ENCODE measurements around the gene KRTAP10-7. TPM values are rescaled to one million over a fixed set of nuclear protein-coding genes. Genes with fewer than 3 reads are reported as not detected.
"Not testable (repeated sequence)": the region's sequence is repeated elsewhere in the genome, so short reads cannot be mapped to it uniquely, and the experiment has no call there.

KRTAP10-7 gene
- polyA plus RNA-seq, 1 experiment = not detected

GRCh38 chr21:44628707-44629391 lies 28.5 kb downstream of the KRTAP10-7 start:
- no peak for TF ChIP-seq CTCF (IDR thresholded peaks at IDR 0.05; ENCODE audit: insufficient read depth, low read depth, low read length)
- CTCF ChIA-PET = no interaction called here

DNA sequence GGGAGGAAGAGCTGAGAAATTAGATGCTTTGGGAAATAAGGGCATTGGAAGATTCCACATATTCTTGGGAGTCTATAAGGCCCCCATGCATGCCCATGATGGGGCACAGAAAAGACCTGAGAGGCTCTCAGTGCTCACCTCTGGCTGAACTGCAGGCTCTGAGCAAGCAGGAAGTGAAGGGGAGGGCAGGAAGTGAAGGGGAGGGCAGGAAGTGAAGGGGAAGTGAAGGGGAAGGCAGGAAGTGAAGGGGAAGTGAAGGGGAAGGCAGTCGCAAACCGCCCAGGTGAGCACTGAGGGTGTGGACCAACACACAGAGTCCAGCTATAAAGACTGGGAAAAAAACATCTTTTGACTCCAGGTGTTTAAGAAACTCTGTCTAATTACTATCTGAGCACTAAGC lies 30.0 kb downstream of the KRTAP10-7 start:
- no peak for DNase-seq (ENCODE audit: low read depth)
- CTCF ChIA-PET = no interaction called here
- TF ChIP-seq CTCF (IDR thresholded peaks at IDR 0.05; ENCODE audit: insufficient read depth, low read depth, low read length) = no peak
- POLR2A ChIA-PET = no interaction called here
- Histone ChIP-seq H3K36me3 (ENCODE audit: control insufficient read depth, insufficient read depth, low read length) (no peaks in the 10 kb centered on the region), H3K27me3 (ENCODE audit: control insufficient read depth, insufficient read depth, low read length) (no peaks in the 10 kb centered on the region), H3K4me3 (ENCODE audit: low read depth, low read length) (no peak overlapping the region)

More at GRCh38 chr21:44628707-44629391, 28.5 kb downstream of the KRTAP10-7 start:
- Histone ChIP-seq H3K27me3 (ENCODE audit: control insufficient read depth, insufficient read depth, low read length) (no peaks in the 10 kb centered on the region), H3K36me3 (ENCODE audit: control insufficient read depth, insufficient read depth, low read length) (no peaks in the 10 kb centered on the region), H3K4me3 (ENCODE audit: low read depth, low read length) (no peak overlapping the region)
- no peak for DNase-seq (ENCODE audit: low read depth)
- POLR2A ChIA-PET = no interaction called here

DNA sequence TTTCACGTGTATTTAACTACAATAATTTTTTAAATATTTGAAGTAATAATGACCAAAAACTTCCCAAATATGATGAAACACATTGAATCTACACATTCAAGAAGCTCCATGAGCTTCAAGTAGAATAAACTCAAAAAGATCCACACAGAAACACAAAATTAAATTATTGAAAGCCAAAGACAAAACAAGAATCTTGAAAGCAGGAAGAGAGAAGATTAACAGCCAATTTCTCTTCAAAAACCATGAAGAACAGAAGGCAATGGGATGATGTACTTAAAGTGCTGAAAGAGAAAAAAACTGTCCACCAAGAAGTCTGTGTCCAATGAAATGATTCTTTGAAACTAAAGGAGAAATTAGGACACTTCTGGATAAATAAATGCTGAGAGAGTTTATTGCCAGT lies 31.7 kb downstream of the KRTAP10-7 start:
- Histone ChIP-seq H3K4me3 (ENCODE audit: low read depth, low read length) (no peak overlapping the region), H3K36me3 (ENCODE audit: control insufficient read depth, insufficient read depth, low read length) (no peaks in the 10 kb centered on the region), H3K27me3 (ENCODE audit: control insufficient read depth, insufficient read depth, low read length) (no peaks in the 10 kb centered on the region)
- ChIA-PET CTCF (no interaction called here), POLR2A (no interaction called here)
- DNase-seq (ENCODE audit: low read depth) = no peak
- no peak for TF ChIP-seq CTCF (IDR thresholded peaks at IDR 0.05; ENCODE audit: insufficient read depth, low read depth, low read length)

GRCh38 chr21:44636209-44637017 lies 36.0 kb downstream of the KRTAP10-7 start:
- H3K36me3 ChIP-seq (ENCODE audit: control insufficient read depth, insufficient read depth, low read length) = no peaks in the 10 kb centered on the region
- H3K27me3 ChIP-seq (ENCODE audit: control insufficient read depth, insufficient read depth, low read length) = no peaks in the 10 kb centered on the region
- CTCF ChIA-PET = no interaction called here
- no peak overlapping the region for H3K4me3 ChIP-seq (ENCODE audit: low read depth, low read length)
- POLR2A ChIA-PET = no interaction called here
- no peak for DNase-seq (ENCODE audit: low read depth)
- no peak for TF ChIP-seq CTCF (IDR thresholded peaks at IDR 0.05; ENCODE audit: insufficient read depth, low read depth, low read length)

DNA sequence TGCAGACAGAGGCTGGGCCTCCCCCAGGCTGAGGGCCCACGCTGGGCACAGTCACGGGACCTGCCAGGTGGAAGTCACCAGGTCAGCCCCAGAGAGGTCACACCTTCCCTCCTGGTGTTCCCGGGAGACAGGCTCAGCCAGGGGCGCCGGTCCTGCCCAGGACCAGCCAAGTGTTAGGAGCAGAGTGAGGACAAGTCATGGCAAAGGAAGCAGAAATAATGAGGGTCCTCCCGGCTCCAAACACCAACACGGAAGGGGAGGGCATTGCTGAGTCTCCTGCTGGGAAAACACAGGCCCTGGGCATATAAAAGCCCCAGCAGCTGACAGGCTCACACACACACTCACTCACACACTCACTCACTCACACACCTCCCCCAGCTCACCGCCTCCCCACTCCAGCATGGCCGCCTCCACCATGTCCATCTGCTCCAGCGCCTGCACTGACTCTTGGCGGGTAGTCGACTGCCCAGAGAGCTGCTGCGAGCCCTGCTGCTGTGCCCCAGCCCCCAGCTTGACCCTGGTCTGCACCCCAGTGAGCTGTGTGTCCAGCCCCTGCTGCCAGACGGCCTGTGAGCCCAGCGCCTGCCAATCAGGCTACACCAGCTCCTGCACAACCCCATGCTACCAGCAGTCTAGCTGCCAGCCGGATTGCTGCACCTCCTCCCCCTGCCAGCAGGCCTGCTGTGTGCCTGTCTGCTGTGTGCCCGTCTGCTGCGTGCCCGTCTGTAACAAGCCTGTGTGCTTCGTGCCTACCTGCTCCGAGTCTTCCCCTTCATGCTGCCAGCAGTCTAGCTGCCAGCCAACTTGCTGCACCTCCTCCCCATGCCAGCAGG lies 36.8 kb downstream of the KRTAP10-7 start, which contains the start of gene KRTAP10-10:
KRTAP10-10 (plus strand) TSS at position 339 of the 833 bp plus-strand sequence; CDS start at position 401, 62 bp downstream.
- POLR2A ChIA-PET = no interaction called here
- Histone ChIP-seq H3K36me3 (ENCODE audit: control insufficient read depth, insufficient read depth, low read length) (no peaks in the 10 kb centered on the region), H3K27me3 (ENCODE audit: control insufficient read depth, insufficient read depth, low read length) (no peaks in the 10 kb centered on the region), H3K4me3 (ENCODE audit: low read depth, low read length) (no peak within 1 kb of the TSS)
- CTCF ChIA-PET = no interaction called here
- DNase-seq (ENCODE audit: low read depth) = no peak
- no peak for TF ChIP-seq CTCF (IDR thresholded peaks at IDR 0.05; ENCODE audit: insufficient read depth, low read depth, low read length)

GRCh38 chr21:44637851-44638348 lies 37.5 kb downstream of the KRTAP10-7 start:
- POLR2A ChIA-PET; H3K4me3 ChIP-seq (ENCODE audit: low read depth, low read length); CTCF ChIA-PET; H3K27me3 ChIP-seq (ENCODE audit: control insufficient read depth, insufficient read depth, low read length); DNase-seq (ENCODE audit: low read depth); H3K36me3 ChIP-seq (ENCODE audit: control insufficient read depth, insufficient read depth, low read length): not testable (repeated sequence)
